ENCODE data around the gene TAS1R3.
A peak's percentile ranks its signal among the peaks of the same experiment; 100 is the strongest.

The TAS1R3 gene

GRCh38 chr1:1300352-1300739, 30.7 kb upstream of the TAS1R3 start:
- no peak for DNase-seq
- TF ChIP-seq GATA1 (IDR thresholded peaks at IDR 0.05; ENCODE audit: low read depth, low read length) (no peak), POLR2A (IDR thresholded peaks at IDR 0.05; ENCODE audit: low read length) (no peak)

- TF ChIP-seq POLR2A (IDR thresholded peaks at IDR 0.05; ENCODE audit: low read length): no peak
- no peak for TF ChIP-seq GATA1 (IDR thresholded peaks at IDR 0.05; ENCODE audit: low read depth, low read length)
- peak in 1 of 2 experiments; percentile 38 for DNase-seq
Measured at GRCh38 chr1:1302006-1302430, 29.1 kb upstream of the TAS1R3 start.

- no peak for DNase-seq
- TF ChIP-seq GATA1 (IDR thresholded peaks at IDR 0.05; ENCODE audit: low read depth, low read length): no peak
- no peak for TF ChIP-seq POLR2A (IDR thresholded peaks at IDR 0.05; ENCODE audit: low read length)
Measured at GRCh38 chr1:1302951-1303509, 28.1 kb upstream of the TAS1R3 start.

- no peak for TF ChIP-seq GATA1 (IDR thresholded peaks at IDR 0.05; ENCODE audit: low read depth, low read length)
- TF ChIP-seq POLR2A (IDR thresholded peaks at IDR 0.05; ENCODE audit: low read length): no peak
Measured at GRCh38 chr1:1303736-1304135, 27.3 kb upstream of the TAS1R3 start.

GRCh38 chr1:1304331-1305299, 26.5 kb upstream of the TAS1R3 start:
- peak in 1 of 2 experiments; percentile 39 for DNase-seq
- no peak for TF ChIP-seq POLR2A (IDR thresholded peaks at IDR 0.05; ENCODE audit: low read length)
- no peak for TF ChIP-seq GATA1 (IDR thresholded peaks at IDR 0.05; ENCODE audit: low read depth, low read length)

More at GRCh38 chr1:1303736-1304135, 27.3 kb upstream of the TAS1R3 start:
- no peak for DNase-seq

GRCh38 chr1:1305300-1306069, 25.6 kb upstream of the TAS1R3 start:
- TF ChIP-seq GATA1 (IDR thresholded peaks at IDR 0.05; ENCODE audit: low read depth, low read length) (no peak), POLR2A (IDR thresholded peaks at IDR 0.05; ENCODE audit: low read length) (no peak)
- DNase-seq: peak; percentile 82 to 85

GRCh38 chr1:1306070-1306660, 24.9 kb upstream of the TAS1R3 start:
- DNase-seq: peak; percentile 50 to 53
- TF ChIP-seq POLR2A (IDR thresholded peaks at IDR 0.05; ENCODE audit: low read length) (no peak), GATA1 (IDR thresholded peaks at IDR 0.05; ENCODE audit: low read depth, low read length) (no peak)

- TF ChIP-seq POLR2A (IDR thresholded peaks at IDR 0.05; ENCODE audit: low read length) (no peak), GATA1 (IDR thresholded peaks at IDR 0.05; ENCODE audit: low read depth, low read length) (no peak)
- peak in 1 of 2 experiments; percentile 55 for DNase-seq
Measured at GRCh38 chr1:1306661-1307260, 24.3 kb upstream of the TAS1R3 start.

- DNase-seq: peak; percentile 51 to 65
- TF ChIP-seq GATA1 (IDR thresholded peaks at IDR 0.05; ENCODE audit: low read depth, low read length) (no peak), POLR2A (IDR thresholded peaks at IDR 0.05; ENCODE audit: low read length) (no peak)
Measured at GRCh38 chr1:1307261-1307922, 23.7 kb upstream of the TAS1R3 start.

GRCh38 chr1:1307923-1308755, 22.9 kb upstream of the TAS1R3 start, which contains the start of the genes ACAP3 and PUSL1:
ACAP3 (minus strand) TSS chr1:1307930; CDS start chr1:1307815, 115 bp downstream.
PUSL1 (plus strand) TSS chr1:1308597; CDS start chr1:1308644, 47 bp downstream.
- DNase-seq: peak; percentile 98
- TF ChIP-seq GATA1 (IDR thresholded peaks at IDR 0.05; ENCODE audit: low read depth, low read length): no peak
- TF ChIP-seq POLR2A (IDR thresholded peaks at IDR 0.05; ENCODE audit: low read length): no peak

GRCh38 chr1:1308756-1309250, 22.3 kb upstream of the TAS1R3 start:
- TF ChIP-seq POLR2A (IDR thresholded peaks at IDR 0.05; ENCODE audit: low read length) (no peak), GATA1 (IDR thresholded peaks at IDR 0.05; ENCODE audit: low read depth, low read length) (no peak)
- peak; percentile 57 to 63 for DNase-seq

Data from erythroblast (primary cell).